Omental fat pad (tissue), 4 donors: ENCODE data around the gene TNFRSF8. TPM values are rescaled to one million over a fixed set of nuclear protein-coding genes. Genes with fewer than 3 reads are reported as not detected.
A peak's percentile ranks its signal among the peaks of the same experiment; 100 is the strongest.

Source experiments
- ATAC-seq: fragments of 150-250 bp; one replicate; pipeline ENCODE4 v1.9.1; 2016; ENCODE audit warnings: mild to moderate bottlenecking, moderate library complexity; ENCODE audit not compliant: low FRiP score
- DNase-seq: peaks from one replicate; pipeline ENCODE4 v3.0.0-alpha.2; 2019; ENCODE audit warnings: low spot score
- CTCF ChIP-seq, 3 donors: fragments of 450-650 bp; IDR thresholded peaks; one replicate each; pipeline ENCODE4 v1.5.1; 2016 to 2017; ENCODE audit warnings: antibody characterized with exemption in 3 of 3, mild to moderate bottlenecking in 3 of 3, moderate library complexity in 2 of 3
- total RNA-seq, 4 donors: library from RNA; depleted of rRNA; stranded (reverse); fragments of >200 nt; gene quantifications; one replicate each; pipeline ENCODE4 v1.1.0, GENCODE V29; 2016

Gene TNFRSF8
- total RNA-seq, 4 donors from 2014 or later = 2.9 to 31.9 (median 5.1) TPM

DNA sequence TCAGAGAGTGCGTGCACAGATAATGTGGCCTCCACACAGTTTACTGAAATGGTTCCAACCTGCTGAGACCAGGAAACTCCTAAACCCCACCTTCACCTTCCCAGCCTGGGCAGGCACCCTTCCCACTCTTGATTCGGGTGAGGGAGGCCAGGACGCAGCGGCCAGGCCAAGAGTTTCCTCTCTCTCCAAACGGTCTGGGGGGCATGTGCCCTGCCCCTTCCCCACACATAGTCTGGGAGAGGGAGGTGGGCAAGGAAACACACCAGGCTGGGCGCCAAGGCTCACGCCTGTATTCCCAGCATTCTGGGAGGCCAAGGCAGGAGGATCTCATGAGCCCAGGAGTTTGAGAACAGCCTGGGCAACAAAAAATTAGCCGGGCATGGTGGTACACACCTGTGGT is 9.6 kb downstream of the TNFRSF8 start:
- DNase-seq (no peak), ATAC-seq (no peak)
- TF ChIP-seq CTCF (IDR thresholded peaks at IDR 0.05) = no peak

DNA sequence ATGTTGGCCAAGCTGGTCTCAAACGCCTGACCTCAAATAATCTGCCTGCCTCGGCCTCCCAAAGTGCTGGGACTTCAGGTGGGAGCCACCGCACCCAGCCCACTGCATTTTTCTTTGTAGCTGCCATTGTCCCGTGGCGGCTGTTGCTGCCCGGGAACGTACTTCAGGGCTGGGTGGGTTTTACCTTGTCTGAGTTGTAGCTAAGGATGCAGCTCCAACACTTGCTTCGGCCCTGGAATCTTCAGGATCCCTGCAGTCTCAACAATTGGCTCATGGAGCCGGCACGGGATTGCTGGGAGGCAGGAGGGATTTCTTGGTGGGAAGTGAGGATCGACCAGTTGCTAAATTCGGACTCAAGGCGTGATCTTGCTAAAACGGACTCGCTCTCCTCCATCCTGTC is 10.7 kb downstream of the TNFRSF8 start:
- ATAC-seq = no peak

GRCh38 chr1:12075195-12076114 is 12.4 kb downstream of the TNFRSF8 start:
- DNase-seq = peak; percentile 73
- TF ChIP-seq CTCF (IDR thresholded peaks at IDR 0.05) = no peak
- ATAC-seq = peak; percentile 80

More for the DNA sequence above, 10.7 kb downstream of the TNFRSF8 start:
- no peak for DNase-seq
- TF ChIP-seq CTCF (IDR thresholded peaks at IDR 0.05) = no peak

GRCh38 chr1:12076425-12077005 is 13.4 kb downstream of the TNFRSF8 start:
- DNase-seq = no peak
- TF ChIP-seq CTCF (IDR thresholded peaks at IDR 0.05) = no peak
- ATAC-seq = no peak

DNA sequence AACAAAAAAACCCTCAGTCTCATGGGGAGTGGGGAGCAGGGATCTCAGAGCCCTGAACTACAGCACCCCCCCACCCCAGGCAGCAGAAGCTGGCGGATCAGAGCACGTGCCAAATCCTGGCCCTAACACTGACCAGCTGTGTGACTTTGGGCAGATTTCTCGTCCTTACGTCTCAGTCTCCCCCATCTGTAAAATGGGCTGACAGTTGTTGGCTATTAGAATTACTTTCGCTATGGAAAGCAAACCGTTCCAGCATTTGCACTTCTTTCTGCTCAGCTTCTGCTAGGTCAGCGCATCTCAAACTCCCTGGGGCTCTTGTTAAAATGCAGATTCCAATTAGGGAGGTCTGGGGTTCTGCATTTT is 15.5 kb downstream of the TNFRSF8 start:
- TF ChIP-seq CTCF (IDR thresholded peaks at IDR 0.05) = no peak
- no peak for ATAC-seq
- no peak for DNase-seq

GRCh38 chr1:12078938-12079861 is 16.1 kb downstream of the TNFRSF8 start:
- no peak for DNase-seq
- TF ChIP-seq CTCF (IDR thresholded peaks at IDR 0.05) = no peak
- ATAC-seq = peak; percentile 20
